Gastrocnemius medialis (tissue), 4 donors: Measurements from ENCODE around the gene PIGR. TPM values are rescaled to one million over a fixed set of nuclear protein-coding genes. Genes with fewer than 3 reads are reported as not detected.
A peak's percentile ranks its signal among the peaks of the same experiment; 100 is the strongest.

Experiments
- ATAC-seq, 2 donors: fragments of 150-250 bp; one replicate each; pipeline ENCODE4 v1.9.1; 2016
- DNase-seq, 2 donors: peaks; one replicate each; pipeline ENCODE4 v3.0.0-alpha.2; 2019
- H3K27ac ChIP-seq, 4 donors: fragments of 200-600 bp; sonication (generic); 1 replicate in 1 of 4; 2 replicates in 3 of 4; pipeline ENCODE4 v1.5.1; 2016 to 2018; ENCODE audit warnings: mild to moderate bottlenecking in 2 of 4, moderate library complexity in 1 of 4
- H3K27me3 ChIP-seq, 3 donors: fragments of 200-600 bp; sonication (generic) in 2 of 3; 1 replicate in 1 of 3; 2 replicates in 2 of 3; pipeline versions ENCODE4 v1.5.1 to v1.6.0; 2016 to 2019; ENCODE audit warnings: mild to moderate bottlenecking in 1 of 3, moderate library complexity in 1 of 3
- H3K36me3 ChIP-seq, 2 donors: fragments of 200-600 bp; sonication (generic) in 1 of 2; one replicate each; pipeline ENCODE4 v1.5.1; 2017 to 2018
- H3K4me1 ChIP-seq, 2 donors: fragments of 200-600 bp; sonication (generic) in 1 of 2; one replicate each; pipeline ENCODE4 v1.5.1; 2016 to 2017; ENCODE audit warnings: mild to moderate bottlenecking in 2 of 2
- H3K4me3 ChIP-seq, 4 donors: fragments of 200-600 bp; sonication (generic) in 3 of 4; 1 replicate in 1 of 4; 2 replicates in 3 of 4; pipeline ENCODE4 v1.5.1; 2016 to 2019; ENCODE audit warnings: mild to moderate bottlenecking in 2 of 4
- H3K9me3 ChIP-seq, 3 donors: fragments of 200-600 bp; sonication (generic) in 2 of 3; 1 replicate in 1 of 3; 2 replicates in 2 of 3; pipeline ENCODE4 v1.5.1; 2016 to 2019
- CTCF ChIP-seq, 5 experiments: fragments of 450-650 bp in 3 of 5; fragments of 200-600 bp in 2 of 5; sonication (generic) in 2 of 5; IDR thresholded peaks in 4 of 5; conservative IDR thresholded peaks in 1 of 5; 1 replicate in 4 of 5; 2 replicates in 1 of 5; pipeline ENCODE4 v1.5.1; 2016 to 2019; ENCODE audit warnings: antibody characterized with exemption in 5 of 5, mild to moderate bottlenecking in 3 of 5, moderate library complexity in 3 of 5
- POLR2A ChIP-seq, 2 donors: fragments of 450-650 bp; IDR thresholded peaks; one replicate each; pipeline ENCODE4 v1.6.1; 2017; ENCODE audit warnings: antibody characterized with exemption in 2 of 2, mild to moderate bottlenecking in 2 of 2, moderate library complexity in 2 of 2
- in situ Hi-C, 4 donors: fragments of 200-750 bp; cut with MboI; loops; one replicate each; pipeline versions ENCODE4 v1.15.0 to v1.8.0; 2017; ENCODE audit warnings: low sequenced_read_pairs in 4 of 4
- intact Hi-C: fragments of 100-400 bp; cut with DNase I; formaldehyde crosslinking; loops from one replicate; pipeline ENCODE4 v1.15.1; 2023; ENCODE audit warnings: low total_unique reads
- total RNA-seq, 4 donors: library from RNA; depleted of rRNA; stranded (reverse); fragments of >200 nt; gene quantifications; one replicate each; pipeline versions ENCODE4 v1.1.0 to v1.2.3, GENCODE V29; 2016

The PIGR gene
- total RNA-seq, 4 donors from 2014 or later: 0.10 to 28.4 (median 0.11) TPM; not detected in 1

- TF ChIP-seq CTCF (IDR thresholded peaks at IDR 0.05 in 4 of 5, conservative IDR thresholded peaks at IDR 0.05 in 1 of 5): no peak
- no peak for TF ChIP-seq POLR2A (IDR thresholded peaks at IDR 0.05)
- ATAC-seq (peak in 1 of 2 donors; percentile 27), DNase-seq (peak in 1 of 2 donors; percentile 44)
- Histone ChIP-seq H3K4me3 (peak overlapping the region; percentile 54 to 60 (median 56)), H3K27me3 (peaks cover 0 to 4% (median 0%) of the 10 kb centered on the region in 3 donors), H3K27ac (peak overlapping the region; percentile 65 to 85 (median 75)), H3K36me3 (no peaks in the 10 kb centered on the region), H3K4me1 (peaks cover 20 to 23% of the 10 kb centered on the region in 2 donors), H3K9me3 (no peaks in the 10 kb centered on the region)
- in situ Hi-C loops (loop anchor here (5.0 to 10.0 kb wide), 7 partner anchors 45 to 278 kb away; partner anchors contain the start of genes IL20 (in 4 of the 4) and DYRK3 (in 2 of the 4)), intact Hi-C loops (loop anchor here (2.0 to 10.0 kb wide), 5 partner anchors 17 to 902 kb away; partner anchors contain the start of genes PFKFB2 and YOD1)
These were observed 36.4 kb downstream of the PIGR start for GRCh38 chr1:206909883-206910318.

DNA sequence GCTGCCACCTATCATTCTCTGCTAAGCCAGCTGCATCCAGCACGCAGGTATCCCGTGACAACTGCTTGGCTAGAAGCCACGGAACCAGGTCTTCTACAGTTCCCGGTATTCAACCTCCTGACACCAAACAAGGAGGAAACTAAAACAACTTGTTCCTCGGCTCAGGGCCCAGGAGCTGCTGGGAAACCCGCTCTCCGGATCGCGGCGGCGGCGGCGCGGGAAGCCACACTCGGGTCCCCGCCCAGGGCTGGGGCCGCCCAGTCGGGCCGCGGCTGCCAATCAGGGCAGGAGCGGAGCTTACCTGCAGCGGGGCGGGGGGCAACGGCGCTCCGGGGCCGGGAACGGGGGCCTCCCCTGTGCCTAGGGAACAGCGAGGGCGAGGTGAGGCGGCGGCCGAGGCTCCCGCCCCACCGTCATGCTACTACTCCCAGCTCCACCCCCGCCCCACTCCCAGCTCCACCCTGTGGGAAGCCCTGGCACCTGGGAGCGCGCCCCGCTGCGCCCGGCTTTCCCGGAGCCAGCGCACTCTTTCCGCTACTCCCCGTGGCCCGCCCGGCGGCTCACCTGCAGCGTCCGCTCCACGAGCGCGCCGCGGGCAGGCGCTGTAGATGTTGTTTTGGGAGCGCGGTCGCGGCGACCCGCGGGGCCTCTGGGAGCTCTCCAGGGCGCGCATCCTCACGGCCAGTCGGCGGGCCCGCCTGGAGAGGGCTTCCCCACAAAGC is 36.9 kb downstream of the PIGR start:
- Histone ChIP-seq H3K9me3 (no peaks in the 10 kb centered on the region), H3K36me3 (no peaks in the 10 kb centered on the region), H3K27me3 (peaks cover 0 to 4% (median 0%) of the 10 kb centered on the region in 3 donors), H3K4me1 (peaks cover 20 to 27% of the 10 kb centered on the region in 2 donors), H3K4me3 (peak overlapping the region; percentile 54 to 60 (median 56)), H3K27ac (peak overlapping the region; percentile 65 to 85 (median 75))
- ATAC-seq (peak; percentile 72 to 73), DNase-seq (peak; percentile 72 to 81)
- TF ChIP-seq POLR2A (IDR thresholded peaks at IDR 0.05) (peak; percentile 32 to 61), CTCF (IDR thresholded peaks at IDR 0.05 in 4 of 5, conservative IDR thresholded peaks at IDR 0.05 in 1 of 5) (peak in 1 of 5 experiments; percentile 6)
- intact Hi-C loops: loop anchor here (2.0 to 5.0 kb wide), 4 partner anchors 17 to 903 kb away; partner anchors contain the start of genes PFKFB2 and YOD1
- in situ Hi-C loops: no loop called here

DNA sequence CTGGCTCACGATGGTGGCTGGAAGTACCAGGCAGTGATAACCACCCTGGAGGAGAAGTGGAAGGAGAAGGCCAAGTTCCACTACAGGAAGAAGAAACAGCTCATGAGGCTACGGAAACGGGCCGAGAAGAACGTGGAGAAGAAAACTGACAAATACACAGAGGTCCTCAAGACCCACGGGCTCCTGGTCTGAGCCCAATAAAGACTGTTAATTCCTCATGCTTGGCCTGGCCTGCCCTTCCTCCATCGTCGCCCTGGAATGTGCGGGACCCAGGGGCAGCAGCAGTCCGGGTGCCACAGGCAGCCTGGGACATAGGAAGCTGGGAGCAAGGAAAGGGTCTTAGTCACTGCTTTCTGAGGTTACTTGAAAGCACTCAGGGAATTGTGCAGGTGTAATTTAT is 38.2 kb downstream of the PIGR start:
- in situ Hi-C loops: no loop called here
- intact Hi-C loops: loop anchor here (2.0 to 5.0 kb wide), 4 partner anchors 15 to 904 kb away; partner anchors contain the start of genes PFKFB2 and YOD1

More for the DNA sequence above, 38.2 kb downstream of the PIGR start:
- H3K36me3 ChIP-seq: no peaks in the 10 kb centered on the region
- peaks cover 30 to 36% of the 10 kb centered on the region in 2 donors for H3K4me1 ChIP-seq
- H3K27me3 ChIP-seq: peaks cover 0 to 4% (median 0%) of the 10 kb centered on the region in 3 donors
- ATAC-seq: no peak
- H3K27ac ChIP-seq: peak overlapping the region in 2 of 4 donors; percentile 74 to 85
- no peak for TF ChIP-seq POLR2A (IDR thresholded peaks at IDR 0.05)
- TF ChIP-seq CTCF (IDR thresholded peaks at IDR 0.05 in 4 of 5, conservative IDR thresholded peaks at IDR 0.05 in 1 of 5): no peak
- DNase-seq: no peak
- no peaks in the 10 kb centered on the region for H3K9me3 ChIP-seq
- no peak overlapping the region for H3K4me3 ChIP-seq
